GM12875 (cell line): ENCODE results near the gene CBLB.
"Not testable (repeated sequence)": the region's sequence is repeated elsewhere in the genome, so short reads cannot be mapped to it uniquely, and the experiment has no call there.

Experiments
- H3K4me3 ChIP-seq: one replicate; pipeline ENCODE4 v1.5.1; 2011; ENCODE audit warnings: low read depth, low read length, control low read depth
- CTCF ChIP-seq: IDR thresholded peaks from 2 replicates; pipeline ENCODE4 v1.5.1; 2011; ENCODE audit warnings: low read depth, mild to moderate bottlenecking, control low read depth, inconsistent platforms, low read length, moderate library complexity, borderline replicate concordance; ENCODE audit not compliant: insufficient read depth

Gene CBLB

GRCh38 chr3:105730801-105731354, 137.9 kb downstream of the CBLB start:
- no peak for TF ChIP-seq CTCF

GRCh38 chr3:105729667-105730066, 139.1 kb downstream of the CBLB start:
- no peak for TF ChIP-seq CTCF
- H3K4me3 ChIP-seq, result no peak overlapping the region

More at GRCh38 chr3:105730801-105731354, 137.9 kb downstream of the CBLB start:
- H3K4me3 ChIP-seq, result no peak overlapping the region

- H3K4me3 ChIP-seq, result no peak overlapping the region
- TF ChIP-seq CTCF, result no peak
Observed at GRCh38 chr3:105728771-105729312, 140.0 kb downstream of the CBLB start.

- not testable (repeated sequence) for H3K4me3 ChIP-seq
Observed at GRCh38 chr3:105727036-105727435, 141.8 kb downstream of the CBLB start.

- no peak overlapping the region for H3K4me3 ChIP-seq
Observed at GRCh38 chr3:105722943-105723556, 145.8 kb downstream of the CBLB start.

GRCh38 chr3:105719791-105720190, 149.0 kb downstream of the CBLB start:
- TF ChIP-seq CTCF, result no peak

More at GRCh38 chr3:105722943-105723556, 145.8 kb downstream of the CBLB start:
- no peak for TF ChIP-seq CTCF

GRCh38 chr3:105715372-105715771, 153.4 kb downstream of the CBLB start:
- no peak overlapping the region for H3K4me3 ChIP-seq
- no peak for TF ChIP-seq CTCF

More at GRCh38 chr3:105719791-105720190, 149.0 kb downstream of the CBLB start:
- H3K4me3 ChIP-seq, result no peak overlapping the region

GRCh38 chr3:105714453-105714852, 154.4 kb downstream of the CBLB start:
- TF ChIP-seq CTCF, result no peak
- no peak overlapping the region for H3K4me3 ChIP-seq
